Suppressor macrophage (primary cell): ENCODE data around the gene ALKBH3.
A peak's percentile ranks its signal among the peaks of the same experiment; 100 is the strongest.

ENCODE experiments used
- DNase-seq, 4 experiments: peaks; one replicate each; pipeline ENCODE4 v3.0.0-alpha.2; 2020 to 2022
- total RNA-seq, 17 experiments: gene quantifications; one replicate each; lab custom pipeline; 2026; ENCODE audit warnings: mixed read lengths in 6 of 17, inconsistent platforms in 3 of 17; lab: John Stamatoyannopoulos, UW

ALKBH3 gene
- 9.1 to 27.3 (median 18.5) reads per million in 17 experiments for total RNA-seq

GRCh38 chr11:43880640-43881159 is at the start of gene ALKBH3:
ALKBH3 (plus strand) TSS chr11:43880831; CDS start chr11:43882653, 1,822 bp downstream.
- peak; percentile 94 to 97 (median 96) for DNase-seq

- DNase-seq = peak; percentile 64 to 87 (median 68)
Measured at GRCh38 chr11:43830928-43831440, 49.6 kb upstream of the ALKBH3 start.

DNA sequence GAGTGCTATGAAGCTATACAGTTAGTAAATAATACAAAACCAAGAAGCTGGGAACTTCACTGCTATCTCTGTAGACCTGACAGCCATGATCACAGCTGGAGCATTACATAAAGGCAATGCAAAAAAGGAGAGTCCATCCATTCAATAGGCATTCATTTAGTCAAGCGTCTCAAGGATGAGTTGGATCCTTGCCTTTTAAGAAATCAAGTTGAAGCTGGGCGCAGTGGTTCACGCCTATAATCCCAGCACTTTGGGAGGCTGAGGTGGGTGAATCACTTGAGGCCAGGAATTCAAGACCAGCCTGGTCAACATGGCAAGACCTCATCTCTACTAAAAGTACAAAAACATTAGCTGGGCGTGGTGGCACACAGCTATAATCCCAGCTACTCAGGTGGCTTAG is 48.1 kb upstream of the ALKBH3 start:
- DNase-seq = no peak

GRCh38 chr11:43833657-43834073 is 47.0 kb upstream of the ALKBH3 start:
- DNase-seq = peak in 3 of 4 experiments; percentile 10 to 31 (median 14)

- no peak for DNase-seq
Measured at GRCh38 chr11:43834286-43834685, 46.3 kb upstream of the ALKBH3 start.

DNA sequence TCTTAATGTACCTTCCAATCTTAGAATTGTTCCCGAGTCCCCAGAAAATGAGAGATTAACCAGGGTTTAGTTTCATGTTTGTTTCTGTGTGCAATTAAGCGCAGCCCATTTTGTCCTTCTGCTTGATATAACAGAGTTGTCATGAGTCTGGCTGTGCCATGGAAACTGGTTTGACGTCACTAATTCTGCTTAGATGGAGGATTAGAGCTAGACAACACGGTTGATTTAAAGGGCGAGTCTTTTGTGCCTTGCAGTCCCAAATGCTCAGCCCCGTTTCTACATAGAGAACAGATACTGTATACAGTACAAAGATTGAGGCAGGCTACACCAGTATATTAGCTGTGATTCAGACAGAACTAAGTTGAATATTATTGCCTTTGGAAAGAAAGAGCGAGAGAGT is 45.5 kb upstream of the ALKBH3 start:
- DNase-seq = no peak

- no peak for DNase-seq
Measured at GRCh38 chr11:43837879-43838278, 42.8 kb upstream of the ALKBH3 start.

GRCh38 chr11:43842021-43842420 is 38.6 kb upstream of the ALKBH3 start:
- DNase-seq = no peak

DNA sequence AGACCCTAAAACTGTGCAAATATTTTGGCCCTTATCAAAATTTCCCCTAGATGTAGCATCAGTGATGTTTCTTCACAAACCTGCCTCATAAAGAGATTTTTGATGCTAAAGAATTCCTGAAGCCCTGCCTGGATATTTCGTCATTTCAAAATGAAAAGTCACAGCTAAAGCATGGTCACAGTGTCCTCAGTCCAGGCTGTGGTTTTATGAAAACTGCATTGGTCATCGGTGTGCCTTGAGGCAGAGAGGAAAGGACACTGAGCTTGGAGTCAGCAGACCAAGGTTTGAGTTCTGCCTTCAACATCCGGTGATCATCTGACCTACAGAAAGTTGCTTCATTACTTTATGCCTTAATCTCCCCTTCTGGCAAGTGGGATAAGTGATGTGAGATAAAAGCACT is 34.8 kb upstream of the ALKBH3 start:
- peak in 1 of 4 experiments; percentile 11 for DNase-seq

DNA sequence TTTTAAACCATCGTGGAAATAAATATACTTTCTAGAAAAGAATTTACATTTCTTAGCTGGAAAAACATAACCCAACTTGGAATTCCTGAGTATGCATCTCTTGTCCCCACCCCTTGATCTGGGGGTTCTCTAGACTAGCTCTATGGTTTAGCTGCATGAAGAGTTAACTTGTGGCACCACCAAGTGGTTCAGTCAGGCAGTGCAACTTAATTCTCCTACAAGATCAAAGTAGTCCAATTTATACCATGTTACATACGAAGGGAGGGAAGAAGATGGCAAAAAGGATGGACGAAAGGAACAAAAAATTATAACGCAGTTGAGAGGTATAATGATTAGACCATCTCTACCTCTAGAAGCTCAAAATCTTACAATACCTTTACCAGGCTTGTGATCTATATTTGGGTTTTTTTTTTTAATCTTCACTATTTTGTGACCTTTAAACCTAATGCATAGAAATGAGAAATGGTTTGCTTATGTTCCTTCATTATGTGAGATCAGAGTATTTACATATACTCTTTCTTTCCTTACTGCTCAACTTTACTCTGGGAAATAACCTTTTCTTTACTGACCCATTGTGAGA is 28.5 kb upstream of the ALKBH3 start:
- DNase-seq = peak; percentile 66 to 69 (median 67)

DNA sequence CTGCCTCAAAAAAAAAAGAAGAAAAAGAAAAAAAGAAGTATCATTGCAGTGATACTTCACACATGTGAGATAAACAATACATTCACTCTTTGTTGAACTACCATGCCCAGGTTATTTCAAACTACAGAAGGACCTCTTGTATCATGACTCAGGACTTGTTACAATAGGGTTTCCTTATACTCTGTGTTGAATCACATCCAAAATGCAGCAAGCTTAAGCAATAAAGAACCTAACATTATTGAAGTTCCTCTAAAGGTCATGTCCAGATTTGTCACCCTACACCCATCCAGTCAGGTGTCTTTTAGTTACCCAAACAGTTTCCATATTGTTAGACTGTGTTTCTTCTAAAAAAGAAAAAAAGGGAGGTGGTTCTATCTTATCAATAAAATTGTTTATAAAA is 26.9 kb upstream of the ALKBH3 start:
- DNase-seq = peak in 3 of 4 experiments; percentile 23 to 68 (median 52)

- no peak for DNase-seq
Measured at GRCh38 chr11:43856993-43857392, 23.6 kb upstream of the ALKBH3 start.

DNA sequence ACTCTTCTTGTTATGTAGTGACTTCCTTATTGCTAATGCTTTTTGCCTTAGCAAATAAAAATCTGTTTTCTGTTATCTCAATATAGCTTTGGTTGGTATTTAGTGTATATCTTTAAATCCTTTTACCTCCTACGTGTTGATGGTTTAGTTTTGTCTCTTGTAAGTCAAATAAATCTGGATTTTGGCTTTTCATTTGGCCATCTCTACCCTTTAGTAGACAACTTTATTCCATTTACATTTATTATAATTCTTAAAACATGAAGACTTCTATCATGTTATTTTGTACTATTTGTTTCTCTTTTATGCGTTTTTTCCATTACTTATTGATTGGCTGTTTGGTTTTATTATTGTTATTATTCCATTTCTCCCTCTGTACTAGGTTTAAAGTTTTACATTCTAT is 19.5 kb upstream of the ALKBH3 start:
- no peak for DNase-seq

GRCh38 chr11:43866520-43866919 is 14.1 kb upstream of the ALKBH3 start:
- DNase-seq = no peak

- no peak for DNase-seq
Measured at GRCh38 chr11:43866969-43867368, 13.7 kb upstream of the ALKBH3 start.

GRCh38 chr11:43868852-43869567 is 11.6 kb upstream of the ALKBH3 start:
- DNase-seq = peak; percentile 64 to 90 (median 72)

DNA sequence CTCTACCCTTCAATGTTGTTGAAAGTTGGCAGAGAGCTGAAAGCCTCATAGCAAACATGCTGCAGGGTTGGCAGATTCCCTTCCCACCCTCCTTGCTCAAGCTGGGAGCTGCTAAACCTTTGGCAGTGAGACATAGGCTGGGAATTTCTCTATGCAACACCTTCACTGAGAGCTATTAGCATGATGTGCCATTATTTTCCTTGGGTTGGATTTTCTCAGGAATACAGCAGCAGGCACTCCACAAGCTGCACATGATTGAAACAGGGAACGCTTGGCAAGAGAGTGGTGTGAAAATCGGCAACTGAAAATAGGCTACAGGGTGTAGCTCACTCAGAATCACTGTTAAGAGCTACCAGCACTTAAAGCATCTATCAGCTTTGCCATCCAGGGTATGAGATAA is 9.6 kb upstream of the ALKBH3 start:
- no peak for DNase-seq

- DNase-seq = no peak
Measured at GRCh38 chr11:43872995-43873394, 7.6 kb upstream of the ALKBH3 start.

DNA sequence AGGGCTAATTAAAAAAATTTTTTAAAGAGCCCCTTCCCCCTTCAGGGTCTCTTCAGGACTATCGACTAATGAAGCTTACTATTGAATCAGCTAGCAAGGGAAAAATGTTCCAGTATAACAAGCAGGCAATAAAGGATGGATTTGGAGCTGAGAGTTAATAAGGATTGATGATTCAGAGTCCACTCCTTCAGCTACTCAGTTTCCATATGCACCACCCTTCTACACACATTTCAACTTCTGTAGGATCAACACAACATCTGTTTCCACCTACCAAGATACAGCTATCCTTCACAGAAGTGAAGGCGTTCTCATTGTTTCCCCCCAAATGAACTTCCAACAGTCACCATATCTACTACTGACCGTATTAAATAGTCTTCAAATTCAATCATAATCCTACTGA is 6.6 kb upstream of the ALKBH3 start:
- DNase-seq = no peak

DNA sequence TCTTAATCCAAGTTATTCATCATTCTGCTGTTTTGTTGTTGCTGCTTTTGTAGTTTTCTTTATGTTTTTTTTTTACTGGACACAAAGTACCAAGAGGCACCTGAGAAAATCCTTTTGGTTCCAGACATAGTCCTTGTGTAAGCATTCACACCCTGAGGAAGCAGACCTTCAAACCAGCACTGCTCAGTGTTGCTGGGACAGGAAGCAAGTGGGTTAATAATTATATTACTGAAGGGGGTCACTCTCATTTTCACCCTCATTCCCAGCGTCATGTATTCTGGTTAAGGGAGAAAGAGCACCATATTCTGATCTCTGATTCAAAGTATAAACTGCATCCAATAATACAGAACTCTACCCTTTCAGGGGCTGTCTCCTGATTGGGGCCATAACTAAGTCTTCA is 5.9 kb upstream of the ALKBH3 start:
- no peak for DNase-seq

GRCh38 chr11:43879789-43880639 is 617 bp upstream of the ALKBH3 start:
- DNase-seq = no peak

DNA sequence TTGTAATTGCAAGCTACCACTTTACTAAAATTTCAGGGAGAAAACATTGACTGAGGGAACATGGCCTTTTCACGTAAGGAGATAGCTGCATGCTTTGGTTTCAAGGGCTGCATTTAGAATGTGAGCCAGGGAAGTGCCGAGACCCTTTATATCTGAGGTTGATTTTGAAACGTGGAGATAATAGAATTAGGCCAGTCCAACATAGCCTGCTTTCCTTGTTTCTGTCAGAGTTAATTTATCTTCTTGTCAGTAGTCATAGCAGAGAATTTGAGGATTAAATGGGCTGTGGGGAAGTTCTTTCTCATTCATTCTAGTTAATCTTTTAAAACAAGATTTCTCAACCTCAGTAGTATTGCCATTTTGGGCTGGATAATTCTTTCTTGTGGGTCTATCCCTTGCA is 12.2 kb downstream of the ALKBH3 start:
- no peak for DNase-seq

- DNase-seq = no peak
Measured at GRCh38 chr11:43894546-43894945, 13.9 kb downstream of the ALKBH3 start.
